Measurements from ENCODE around the gene ZNF528. TPM values are rescaled to one million over a fixed set of nuclear protein-coding genes. Genes with fewer than 3 reads are reported as not detected.
A peak's percentile ranks its signal among the peaks of the same experiment; 100 is the strongest.

ZNF528 gene
- 10 to 100 TPM in 1 of 3 donors, 1 to 10 TPM in 2; 3.2 to 11.9 (median 4.3) TPM for polyA plus RNA-seq

DNA sequence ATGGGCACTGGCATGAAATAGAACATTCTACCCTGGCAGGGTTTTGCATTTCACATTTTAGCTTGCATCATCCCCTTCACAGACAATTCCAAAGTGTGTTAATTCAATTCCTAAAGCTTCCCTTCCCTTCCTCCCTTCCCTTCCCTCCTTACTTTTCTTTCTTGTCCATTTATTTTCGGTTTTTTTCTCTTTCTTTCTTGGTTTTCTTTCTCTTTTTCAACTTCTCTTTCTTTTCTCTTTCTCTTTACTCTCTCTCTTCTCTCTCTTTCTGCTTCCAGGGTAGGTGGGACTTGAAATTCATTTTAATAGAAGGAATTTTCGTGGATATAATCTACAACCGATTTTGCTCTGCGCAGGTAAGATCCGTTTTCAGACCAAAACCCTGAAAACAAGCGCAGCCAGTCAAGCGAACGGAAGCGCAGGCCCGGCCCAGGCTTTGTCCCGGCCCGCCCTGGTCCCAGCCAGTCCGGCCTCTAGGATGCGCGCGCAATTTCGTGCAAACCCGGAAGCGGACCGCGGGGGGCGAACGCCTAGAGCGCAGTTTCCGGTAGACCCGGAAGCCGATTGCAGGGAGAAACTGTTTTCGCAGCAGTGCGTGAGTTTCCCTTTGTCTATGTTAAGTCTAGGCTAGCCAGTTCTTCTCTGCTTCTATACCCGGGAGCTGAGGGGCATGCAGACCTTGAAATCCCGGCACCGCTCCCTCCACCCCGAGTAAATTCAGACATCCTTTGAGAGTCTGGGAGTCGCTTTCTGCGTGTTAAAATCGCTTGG is at the start of gene ZNF528:
Gene ZNF528, plus strand, starts transcription at position 540 of the 771 bp plus-strand sequence. CDS start 4,165 bp downstream, outside the sequence.
- no peak within 1 kb of the TSS for H3K27ac ChIP-seq (ENCODE audit: low read depth, low read length)
- 1% methylated on average over 36 of the region's 36 CpGs for WGBS, 3 donors

DNA sequence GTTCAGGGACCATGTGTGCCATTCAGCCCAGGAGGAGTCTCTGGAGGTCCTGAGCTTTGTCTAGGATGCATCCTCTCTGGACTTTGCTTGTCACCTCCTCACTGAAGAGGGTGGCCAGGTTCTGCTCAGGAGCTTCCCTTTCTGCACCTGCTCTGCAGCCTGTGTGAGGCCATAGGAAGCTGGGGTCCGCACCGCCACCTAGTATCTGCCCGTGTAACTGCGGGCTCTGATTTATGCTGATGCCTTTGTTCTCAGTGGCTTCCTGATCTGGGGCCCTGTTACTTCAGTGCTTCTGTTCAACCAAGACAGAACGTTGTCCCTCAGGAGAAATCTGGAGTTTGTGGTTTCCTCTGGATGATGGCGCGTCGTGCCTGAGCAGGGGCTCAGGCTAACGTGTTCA is 46.1 kb upstream of the ZNF528 start:
- H3K27ac ChIP-seq (ENCODE audit: low read depth, low read length) = no peak overlapping the region
- 72 to 81% (median 79%) methylated on average over 9 of the region's 9 CpGs for WGBS, 3 donors

DNA sequence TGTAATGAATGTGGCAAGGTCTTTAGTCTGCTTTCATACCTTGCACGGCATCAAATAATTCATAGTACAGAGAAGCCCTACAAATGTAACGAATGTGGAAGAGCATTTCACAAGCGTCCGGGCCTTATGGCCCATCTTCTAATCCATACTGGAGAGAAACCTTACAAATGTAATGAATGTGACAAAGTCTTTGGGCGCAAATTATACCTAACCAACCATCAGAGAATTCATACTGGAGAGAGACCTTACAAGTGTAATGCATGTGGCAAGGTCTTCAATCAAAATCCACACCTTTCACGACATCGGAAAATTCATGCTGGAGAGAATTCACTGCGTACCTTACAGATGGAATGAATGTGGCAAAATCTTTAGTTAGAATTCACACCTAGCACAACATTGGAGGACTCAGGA is 31.2 kb upstream of the ZNF528 start:
- 97 to 98% (median 97%) methylated on average over 8 of the region's 8 CpGs for WGBS, 3 donors
- H3K27ac ChIP-seq (ENCODE audit: low read depth, low read length) = no peak overlapping the region

DNA sequence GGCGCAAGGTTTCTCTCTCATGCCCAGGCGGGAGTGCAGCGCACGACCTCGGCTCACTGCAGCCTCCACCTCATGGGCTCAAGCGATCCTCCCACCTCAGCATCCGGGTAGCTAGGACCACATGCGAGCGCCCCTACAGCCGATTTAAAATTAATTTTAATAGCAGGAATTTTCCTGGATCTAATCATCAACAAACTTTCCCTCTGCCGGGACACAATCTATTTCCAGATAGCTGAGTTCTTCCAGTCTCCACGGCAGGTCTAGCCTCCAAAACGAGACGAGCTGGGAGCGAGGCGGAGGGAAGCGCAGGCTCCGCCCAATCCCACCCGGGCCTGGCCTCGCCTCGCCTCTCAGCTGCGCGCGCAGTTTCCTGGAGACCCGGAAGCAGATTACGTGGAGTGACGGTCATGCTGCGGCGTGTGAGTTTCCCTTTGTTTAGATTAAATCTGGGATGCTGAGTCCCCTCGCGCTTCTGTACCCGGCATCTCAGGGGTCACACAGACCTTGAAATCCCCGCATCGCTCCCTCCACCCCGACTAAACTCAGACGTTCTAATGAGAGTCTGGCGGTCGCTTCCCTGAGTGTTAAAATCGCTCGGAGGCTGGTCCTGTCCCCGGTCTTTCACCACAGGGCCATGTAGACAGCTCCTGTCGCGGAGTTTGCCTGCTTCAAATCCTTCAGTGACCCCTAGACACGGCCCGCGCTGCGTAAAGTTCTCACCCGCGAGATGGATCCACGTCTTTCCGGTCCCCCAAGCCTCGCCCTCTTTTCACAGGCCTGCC is 27.9 kb upstream of the ZNF528 start, which contains the start of gene ZNF880:
Gene ZNF880, plus strand, starts transcription at position 365 of the 782 bp plus-strand sequence. Its CDS starts 43 bp downstream, at position 408.
- 1 to 2% (median 1%) methylated on average over 52 of the region's 52 CpGs for WGBS, 3 donors

DNA sequence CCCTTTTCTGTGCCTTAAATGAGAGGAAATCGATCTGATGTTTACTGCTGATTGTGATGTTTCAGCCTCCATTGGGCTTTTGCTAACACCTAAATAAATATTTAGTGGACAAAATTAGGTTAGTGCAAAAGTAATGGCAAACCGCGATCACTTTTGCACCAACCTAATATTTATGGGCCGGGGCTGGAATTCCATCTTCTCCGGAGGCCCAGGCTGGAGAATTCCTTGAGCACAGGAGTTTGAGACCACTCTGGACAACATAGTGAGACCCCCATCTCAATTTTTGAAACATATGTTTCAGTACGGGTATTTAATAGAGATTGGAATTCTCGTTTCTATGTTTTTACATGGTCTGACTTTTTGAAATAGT is 27.3 kb upstream of the ZNF528 start:
- peak overlapping the region; percentile 88 for H3K27ac ChIP-seq (ENCODE audit: low read depth, low read length)
- WGBS, 3 donors = 21 to 45% (median 39%) methylated on average over 7 of the region's 7 CpGs

More for the DNA sequence above, 27.9 kb upstream of the ZNF528 start, which contains the start of gene ZNF880:
- H3K27ac ChIP-seq (ENCODE audit: low read depth, low read length) = peak within 1 kb of the TSS; percentile 88

DNA sequence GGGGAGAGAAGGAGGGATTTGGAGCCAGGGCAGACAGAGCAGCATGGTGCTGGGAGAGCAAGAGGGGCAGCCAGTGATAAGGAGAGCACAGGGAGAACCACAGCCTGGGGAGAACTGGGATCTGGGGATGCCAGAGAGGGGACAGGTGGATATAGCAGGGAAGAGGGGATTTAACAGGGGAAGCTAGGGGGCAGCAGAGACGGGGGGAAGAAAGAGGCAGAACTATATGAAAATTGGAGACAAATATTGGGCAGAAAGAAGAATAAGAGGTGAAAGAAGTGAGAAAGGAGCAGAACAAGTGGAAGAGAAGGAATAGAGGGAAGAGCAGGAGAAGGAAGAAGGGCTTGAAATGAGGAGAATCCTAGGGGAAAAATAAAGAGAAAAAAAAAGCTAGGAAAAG is 6.5 kb upstream of the ZNF528 start:
- WGBS, 3 donors = 38 to 63% (median 58%) methylated on average over 1 of the region's 1 CpG

DNA sequence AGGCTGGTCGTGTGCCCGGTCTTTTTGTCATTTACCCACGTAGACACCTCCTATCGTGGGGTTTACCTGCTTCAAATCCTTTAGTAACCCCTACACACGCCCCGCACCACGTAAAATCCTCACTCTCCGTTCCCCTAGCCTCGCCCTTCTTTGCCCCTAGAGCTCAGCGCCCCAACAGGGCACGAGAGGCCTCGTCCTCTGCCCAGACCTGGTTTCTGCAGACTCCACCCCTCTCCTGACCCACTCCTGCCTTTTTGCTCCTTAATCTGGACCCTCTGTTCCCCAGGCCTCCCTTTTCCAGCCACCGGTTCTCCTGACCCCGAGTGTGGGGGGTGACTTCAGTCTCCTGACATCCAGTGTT is 412 bp downstream of the ZNF528 start:
- 2 to 6% (median 2%) methylated on average over 14 of the region's 14 CpGs for WGBS, 3 donors

More for the DNA sequence above, 6.5 kb upstream of the ZNF528 start:
- no peak overlapping the region for H3K27ac ChIP-seq (ENCODE audit: low read depth, low read length)

DNA sequence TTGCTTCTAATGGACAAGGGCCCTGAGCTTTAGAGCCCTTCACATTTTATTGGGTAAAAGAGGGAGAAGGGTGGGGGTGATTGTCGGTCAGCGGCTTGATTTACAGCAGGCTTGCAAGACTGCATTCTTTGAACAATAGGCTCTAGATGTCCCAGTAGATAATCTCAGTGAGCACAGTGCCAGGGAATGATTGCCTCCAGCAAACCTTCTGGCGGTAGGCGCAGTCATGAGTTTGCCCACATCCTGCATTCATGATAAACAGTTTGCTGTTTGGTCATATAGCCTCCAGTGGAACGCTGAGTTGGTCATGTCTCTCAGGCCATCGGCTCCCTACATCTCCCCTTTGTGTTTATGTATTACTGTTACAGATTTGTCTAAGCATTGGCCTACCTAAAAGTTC is 12.6 kb downstream of the ZNF528 start:
- WGBS, 3 donors = 90 to 98% (median 97%) methylated on average over 6 of the region's 6 CpGs
- H3K27ac ChIP-seq (ENCODE audit: low read depth, low read length) = no peak overlapping the region

More for the DNA sequence above, 412 bp downstream of the ZNF528 start:
- no peak overlapping the region for H3K27ac ChIP-seq (ENCODE audit: low read depth, low read length)

DNA sequence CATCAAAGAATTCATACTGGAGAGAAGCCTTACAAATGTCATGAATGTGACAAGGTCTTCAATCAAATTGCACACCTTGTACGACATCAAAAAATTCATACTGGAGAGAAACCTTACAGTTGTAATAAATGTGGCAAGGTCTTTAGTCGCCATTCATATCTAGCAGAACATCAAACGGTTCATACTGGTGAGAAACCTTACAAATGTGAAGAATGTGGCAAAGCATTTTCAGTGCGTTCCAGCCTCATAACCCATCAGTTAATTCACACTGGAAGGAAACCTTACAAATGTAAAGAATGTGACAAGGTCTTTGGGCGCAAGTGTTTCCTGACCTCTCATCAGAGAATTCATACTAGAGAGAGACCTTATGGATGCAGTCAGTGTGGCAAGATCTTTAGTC is 18.1 kb downstream of the ZNF528 start:
- H3K27ac ChIP-seq (ENCODE audit: low read depth, low read length) = no peak overlapping the region
- 94 to 96% (median 94%) methylated on average over 5 of the region's 5 CpGs for WGBS, 3 donors

DNA sequence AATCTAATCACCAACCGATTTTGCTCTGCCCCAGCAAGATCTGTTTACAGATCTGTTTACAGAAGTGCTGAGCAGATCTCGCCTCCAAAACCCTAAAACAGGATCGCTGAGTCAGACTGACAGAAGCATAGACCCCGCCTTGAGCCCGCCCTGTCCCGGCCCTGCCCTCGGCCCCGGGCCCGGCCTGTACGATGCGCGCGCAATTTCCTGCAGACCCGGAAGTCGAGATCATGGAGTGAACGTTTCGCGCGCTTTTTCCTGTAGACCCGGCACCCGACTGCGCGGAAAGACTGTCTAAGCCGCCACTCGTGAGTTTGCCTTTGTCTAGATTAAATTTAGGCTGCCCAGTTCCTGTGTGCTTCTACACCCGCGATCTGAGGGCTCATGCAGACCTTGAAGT is 31.3 kb downstream of the ZNF528 start, which contains the start of gene ZNF534:
Gene ZNF534, plus strand, starts transcription at position 212 of the 400 bp plus-strand sequence. CDS start 2,327 bp downstream, outside the sequence.
- 49 to 57% (median 54%) methylated on average over 27 of the region's 27 CpGs for WGBS, 3 donors

DNA sequence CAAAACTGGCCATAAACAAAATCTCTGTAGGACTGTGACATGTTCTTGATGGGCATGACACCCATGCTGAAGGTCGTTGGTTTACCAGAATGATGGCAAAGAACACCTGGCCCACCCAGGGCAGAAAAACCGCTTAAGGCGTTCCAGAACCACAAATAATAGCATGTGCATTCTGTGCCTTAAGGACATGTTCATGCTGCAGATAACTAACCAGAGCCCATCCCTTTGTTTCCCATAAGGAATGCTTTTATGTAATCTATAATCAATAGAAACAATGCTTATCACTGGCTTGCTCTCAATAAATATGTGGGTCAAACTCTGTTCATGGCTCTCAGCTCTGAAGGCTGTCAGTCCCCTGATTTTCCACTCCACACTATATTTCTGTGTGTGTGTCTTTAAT is 44.5 kb downstream of the ZNF528 start:
- no peak overlapping the region for H3K27ac ChIP-seq (ENCODE audit: low read depth, low read length)
- 58 to 84% (median 75%) methylated on average over 3 of the region's 3 CpGs for WGBS, 3 donors

More for the DNA sequence above, 31.3 kb downstream of the ZNF528 start, which contains the start of gene ZNF534:
- H3K27ac ChIP-seq (ENCODE audit: low read depth, low read length) = no peak within 1 kb of the TSS

DNA sequence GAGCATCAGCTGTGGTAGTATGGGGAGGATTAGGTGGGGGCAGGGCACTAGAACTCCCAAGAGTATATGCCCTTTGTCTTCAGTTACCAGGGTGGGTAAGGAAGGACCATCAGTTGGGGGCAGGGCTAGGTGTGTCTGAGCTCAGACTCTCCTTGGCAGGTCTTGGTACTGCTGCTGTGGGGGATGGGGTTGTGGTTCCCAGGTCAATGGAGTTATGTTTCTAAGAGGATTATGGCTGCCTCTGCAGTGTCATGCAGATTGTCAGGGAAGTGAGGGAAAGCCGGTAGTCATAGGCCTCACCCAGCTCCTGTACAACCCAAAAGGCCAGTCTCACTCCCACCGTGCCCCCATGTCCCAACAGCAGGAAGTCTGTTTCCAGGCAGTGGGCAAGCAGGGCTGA is 46.9 kb downstream of the ZNF528 start:
- WGBS, 3 donors = 35 to 42% (median 38%) methylated on average over 2 of the region's 2 CpGs
- H3K27ac ChIP-seq (ENCODE audit: low read depth, low read length) = no peak overlapping the region

DNA sequence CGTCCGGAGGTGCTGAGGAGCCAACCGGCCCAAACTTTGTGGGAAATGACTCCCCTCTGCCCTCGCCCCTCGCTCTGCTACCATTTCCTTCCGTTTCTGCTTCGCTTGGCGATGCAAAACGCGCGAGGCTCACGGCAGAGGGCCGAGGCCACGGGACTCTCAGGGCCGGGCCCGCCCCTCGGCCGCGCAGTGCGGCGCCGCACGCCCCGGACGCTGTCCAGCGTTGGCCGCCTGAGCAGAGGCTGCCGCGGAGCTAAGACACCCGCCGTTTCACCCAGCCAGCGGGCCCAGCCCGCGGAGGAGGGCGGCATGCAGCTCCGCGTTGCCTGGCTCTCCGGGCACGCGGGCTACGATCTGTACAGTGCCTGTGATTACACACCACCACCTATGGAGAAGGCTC is 53.6 kb downstream of the ZNF528 start:
- no peak overlapping the region for H3K27ac ChIP-seq (ENCODE audit: low read depth, low read length)
- WGBS, 3 donors = 24 to 31% (median 25%) methylated on average over 40 to 41 of the region's 41 CpGs

DNA sequence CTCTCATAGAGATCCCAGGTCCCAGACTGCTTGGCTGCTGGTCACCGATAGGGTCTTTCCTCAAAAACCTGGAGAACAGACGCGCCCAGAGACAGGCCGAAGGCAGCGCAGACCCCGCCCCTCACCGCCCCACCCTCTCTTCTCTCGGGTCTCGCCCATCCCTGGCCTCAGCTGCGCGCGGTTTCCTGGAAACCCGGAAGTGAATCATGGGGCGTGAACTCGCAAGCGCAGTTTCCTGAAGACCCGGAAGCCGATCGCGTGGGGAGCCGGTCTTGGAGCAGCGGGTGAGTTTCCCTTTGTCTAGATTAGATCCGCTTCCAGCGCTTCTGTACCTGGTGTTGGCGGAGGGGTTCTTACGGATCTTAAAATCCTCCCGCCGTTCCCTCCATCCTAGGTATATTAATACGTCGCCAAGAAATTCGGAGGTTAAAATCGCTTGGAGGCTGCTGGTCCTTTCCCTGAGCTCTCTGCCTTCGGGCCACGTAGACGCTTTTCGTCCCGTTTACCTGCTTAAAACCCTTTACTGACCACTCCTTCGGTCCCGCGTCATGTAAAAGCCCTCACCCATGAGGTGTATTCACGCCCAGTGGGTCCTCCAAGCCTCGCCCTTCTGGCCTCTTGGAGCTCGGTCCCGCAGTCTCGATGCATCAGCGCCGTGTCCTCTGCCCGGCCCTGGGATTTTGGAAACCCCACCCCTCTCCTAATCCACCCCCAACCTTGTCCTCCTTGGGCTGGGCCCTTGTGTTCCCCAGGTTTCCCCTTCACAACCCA is 55.9 kb downstream of the ZNF528 start, which contains the start of gene ZNF578:
Gene ZNF578, plus strand, starts transcription at position 230 of the 771 bp plus-strand sequence. CDS start 48,293 bp downstream, outside the sequence.
- no peak within 1 kb of the TSS for H3K27ac ChIP-seq (ENCODE audit: low read depth, low read length)
- 0 to 4% (median 3%) methylated on average over 48 of the region's 48 CpGs for WGBS, 3 donors

DNA sequence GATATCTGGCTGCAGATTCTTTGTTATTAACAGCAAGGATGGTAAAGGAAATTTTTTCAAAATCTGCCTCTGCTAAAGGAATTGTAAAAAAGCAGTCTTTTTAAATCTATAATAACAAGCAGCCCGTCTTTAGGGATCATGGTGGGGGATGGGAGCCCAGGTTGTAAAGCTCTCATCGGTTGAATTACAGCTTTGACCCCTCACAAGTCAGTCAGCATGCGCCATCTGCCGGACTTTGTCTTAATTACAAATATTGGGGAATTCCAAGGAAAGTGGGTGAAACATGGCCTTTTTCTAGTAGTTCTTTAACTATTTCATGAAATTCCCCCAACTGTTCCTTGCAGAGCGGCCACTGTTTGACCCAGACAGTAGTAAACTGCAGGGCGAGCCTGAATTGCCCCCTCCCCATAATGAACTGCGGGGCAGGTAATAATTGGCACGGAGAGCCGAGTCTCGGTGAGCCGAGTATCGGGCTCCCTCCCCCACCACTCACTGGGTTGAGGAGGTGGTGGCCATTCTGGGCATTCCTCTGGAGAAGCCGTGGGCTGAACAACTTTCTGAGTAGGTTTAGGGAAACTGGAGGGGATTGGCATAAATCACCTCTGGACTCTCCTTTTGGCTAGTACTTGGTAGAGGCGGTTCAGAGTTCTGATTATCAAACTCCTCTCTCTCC is 67.3 kb downstream of the ZNF528 start:
- no peak overlapping the region for H3K27ac ChIP-seq (ENCODE audit: low read depth, low read length)
- WGBS, 3 donors = 83 to 90% (median 85%) methylated on average over 14 of the region's 14 CpGs
